Skeletal muscle tissue (tissue), 4 donors: ENCODE measurements around the gene CELA2B. TPM values are rescaled to one million over a fixed set of nuclear protein-coding genes. Genes with fewer than 3 reads are reported as not detected.
"Not testable (repeated sequence)": the region's sequence is repeated elsewhere in the genome, so short reads cannot be mapped to it uniquely, and the experiment has no call there.

Experiments
- H3K27ac ChIP-seq: one replicate; pipeline ENCODE4 v1.7.0; 2013; ENCODE audit warnings: mild to moderate bottlenecking, low read depth, low read length, inconsistent platforms
- H3K27me3 ChIP-seq, 3 donors: one replicate each; pipeline ENCODE4 v1.7.0; 2013; ENCODE audit warnings: low read length in 3 of 3; ENCODE audit not compliant: control insufficient read depth in 3 of 3, insufficient read depth in 3 of 3
- H3K36me3 ChIP-seq, 3 donors: one replicate each; pipeline ENCODE4 v1.7.0; 2013; ENCODE audit warnings: low read length in 3 of 3; ENCODE audit not compliant: control insufficient read depth in 3 of 3, insufficient read depth in 3 of 3
- H3K4me1 ChIP-seq, 3 donors: one replicate each; pipeline ENCODE4 v1.7.0; 2013; ENCODE audit warnings: low read length in 3 of 3, mild to moderate bottlenecking in 3 of 3; ENCODE audit not compliant: control insufficient read depth in 3 of 3, insufficient read depth in 3 of 3
- H3K4me3 ChIP-seq, 3 donors: one replicate each; pipeline ENCODE4 v1.7.0; 2013; ENCODE audit warnings: low read length in 3 of 3
- H3K9ac ChIP-seq, 3 donors: one replicate each; pipeline ENCODE4 v1.7.0; 2013; ENCODE audit warnings: low read length in 3 of 3, mild to moderate bottlenecking in 3 of 3, moderate library complexity in 2 of 3, low read depth in 1 of 3
- H3K9me3 ChIP-seq, 3 donors: one replicate each; pipeline ENCODE4 v1.7.0; 2013; ENCODE audit warnings: low read length in 3 of 3; ENCODE audit not compliant: control insufficient read depth in 3 of 3
- total RNA-seq: library from RNA; depleted of rRNA; stranded (reverse); fragments of >200 nt; gene quantifications from one replicate; pipeline ENCODE4 v1.2.3, GENCODE V29; 2014
- donor health status: Osteomylitis.

The CELA2B gene
- total RNA-seq, 1 donor from 2014 or later, result 1.6 TPM

DNA sequence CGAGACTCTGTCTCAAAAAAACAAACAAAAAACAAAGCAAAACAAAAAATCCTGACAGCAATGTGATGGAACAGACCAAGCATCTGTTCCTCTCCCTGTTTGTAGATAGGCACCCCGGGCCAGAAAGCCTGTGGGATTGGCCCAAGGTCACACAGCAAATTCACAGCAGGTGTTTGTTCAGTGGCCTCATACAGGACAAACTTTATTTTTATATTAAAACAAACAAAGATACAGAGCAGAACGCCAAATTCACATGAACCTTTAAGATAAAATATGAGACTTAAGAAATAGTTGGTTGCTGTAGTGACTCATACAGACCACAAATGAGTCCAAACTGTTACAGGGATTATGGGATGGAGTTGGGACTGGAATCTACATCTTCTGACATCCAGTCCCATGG is 21.6 kb upstream of the CELA2B start:
- H3K9me3 ChIP-seq, result peaks cover 0 to 2% (median 0%) of the 10 kb centered on the region in 3 donors
- H3K9ac ChIP-seq, result no peak overlapping the region
- no peaks in the 10 kb centered on the region for H3K36me3 ChIP-seq
- H3K27ac ChIP-seq, result no peak overlapping the region
- H3K4me1 ChIP-seq, result no peaks in the 10 kb centered on the region
- H3K4me3 ChIP-seq, result no peak overlapping the region
- H3K27me3 ChIP-seq, result no peaks in the 10 kb centered on the region

DNA sequence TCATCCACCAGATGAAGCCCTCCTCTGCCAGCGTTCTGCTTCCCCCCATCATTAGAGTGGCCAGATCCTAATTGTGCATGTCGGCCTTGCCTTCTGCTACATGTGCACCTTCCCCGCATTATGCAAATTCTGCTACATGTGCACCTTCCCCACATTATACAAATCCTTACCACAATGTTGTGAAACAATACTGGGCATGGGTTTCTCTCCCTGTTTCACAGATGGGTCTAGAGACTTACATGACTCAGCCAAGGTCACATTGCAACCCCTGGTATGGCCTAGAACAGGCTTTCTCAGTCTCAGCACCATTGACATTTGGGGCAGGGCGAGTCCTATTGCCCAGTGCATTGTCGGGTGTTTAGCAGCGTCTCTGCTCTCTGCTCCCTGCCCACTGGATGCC is 20.4 kb upstream of the CELA2B start:
- Histone ChIP-seq H3K27me3 (no peaks in the 10 kb centered on the region), H3K9me3 (peaks cover 0 to 2% (median 0%) of the 10 kb centered on the region in 3 donors)

DNA sequence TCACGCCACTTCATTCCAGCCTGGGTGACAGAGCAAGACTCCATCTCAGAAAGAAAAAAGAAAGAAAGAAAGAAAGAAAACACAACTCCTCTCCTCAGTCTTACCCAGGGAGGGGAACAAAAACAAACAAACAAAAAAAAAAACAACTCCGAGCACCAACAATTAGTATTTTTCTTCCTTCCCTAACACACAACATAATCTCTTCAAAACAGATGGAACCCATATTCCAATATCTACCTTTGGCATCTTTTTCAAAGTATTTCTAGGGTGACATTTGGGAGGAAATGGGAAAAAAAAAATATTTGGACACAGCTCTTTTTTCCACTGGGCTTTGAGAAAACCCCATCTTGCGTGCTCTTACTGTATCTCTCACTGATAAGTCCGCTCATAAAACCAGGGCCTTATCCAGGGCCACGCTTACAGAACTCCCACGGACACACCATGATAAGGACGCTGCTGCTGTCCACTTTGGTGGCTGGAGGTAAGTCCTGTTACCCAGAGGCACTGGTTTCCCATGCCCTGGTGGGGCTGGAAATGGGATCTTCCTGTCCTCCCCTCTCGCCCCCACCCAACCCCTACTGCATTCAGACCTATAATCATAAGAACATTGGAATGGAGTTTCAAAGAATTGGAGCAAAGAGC is 19.5 kb upstream of the CELA2B start, which contains the start of gene CELA2A:
TSS of gene CELA2A (plus strand) at position 420 of the 642 bp plus-strand sequence. CDS start at position 442, 22 bp downstream.
- Histone ChIP-seq H3K9ac (no peak within 1 kb of the TSS), H3K36me3 (no peaks in the 10 kb centered on the region), H3K4me1 (no peaks in the 10 kb centered on the region), H3K27ac (no peak within 1 kb of the TSS), H3K4me3 (no peak within 1 kb of the TSS), H3K27me3 (no peaks in the 10 kb centered on the region), H3K9me3 (no peaks in the 10 kb centered on the region)

More for the DNA sequence above, 20.4 kb upstream of the CELA2B start:
- no peak overlapping the region for H3K9ac ChIP-seq
- H3K4me1 ChIP-seq, result no peaks in the 10 kb centered on the region
- H3K36me3 ChIP-seq, result no peaks in the 10 kb centered on the region
- H3K27ac ChIP-seq, result no peak overlapping the region
- no peak overlapping the region for H3K4me3 ChIP-seq

DNA sequence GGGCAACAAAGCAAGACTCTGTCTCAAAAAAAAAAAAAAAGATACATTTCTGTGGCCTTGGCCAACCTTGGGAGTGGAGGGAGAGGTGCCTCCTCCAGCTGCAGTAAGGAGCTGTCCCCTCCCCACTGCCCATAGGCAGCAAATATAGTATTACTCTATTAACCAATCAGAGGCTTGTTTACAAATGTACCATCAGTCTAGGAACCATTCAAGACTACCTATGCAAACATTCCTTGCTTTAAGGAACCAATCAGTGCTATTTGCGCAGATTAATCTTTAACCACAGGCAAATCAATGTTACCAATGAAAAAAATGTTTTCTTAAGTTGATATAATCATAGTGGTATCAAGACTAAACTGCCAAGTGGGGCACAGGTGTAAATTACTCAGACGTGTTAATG is 18.3 kb upstream of the CELA2B start:
- no peaks in the 10 kb centered on the region for H3K27me3 ChIP-seq
- no peak overlapping the region for H3K4me3 ChIP-seq
- no peaks in the 10 kb centered on the region for H3K36me3 ChIP-seq
- no peaks in the 10 kb centered on the region for H3K4me1 ChIP-seq
- no peak overlapping the region for H3K9ac ChIP-seq
- H3K27ac ChIP-seq, result no peak overlapping the region
- H3K9me3 ChIP-seq, result no peaks in the 10 kb centered on the region

DNA sequence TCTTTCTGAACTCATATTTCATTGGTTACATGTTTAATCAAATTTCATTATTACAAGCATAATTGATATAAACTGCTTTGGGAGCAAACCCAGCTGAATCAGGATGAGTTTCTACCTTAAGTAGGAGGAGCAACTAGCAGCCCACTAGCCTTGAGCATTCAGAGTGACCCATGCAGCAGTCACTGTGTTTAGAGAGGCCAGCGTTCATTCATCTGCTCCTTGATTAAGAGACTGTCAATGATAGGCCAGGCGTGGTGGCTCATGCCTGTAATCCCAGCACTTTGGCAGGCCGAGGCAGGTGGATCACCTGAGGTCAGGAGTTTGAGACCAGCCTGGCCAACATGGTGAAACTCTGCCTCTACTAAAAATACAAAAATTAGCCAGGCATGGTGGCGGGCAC is 17.5 kb upstream of the CELA2B start:
- not testable (repeated sequence) for H3K4me3 ChIP-seq, H3K36me3 ChIP-seq, H3K27me3 ChIP-seq, H3K27ac ChIP-seq, H3K4me1 ChIP-seq, H3K9ac ChIP-seq, H3K9me3 ChIP-seq

GRCh38 chr1:15459771-15460707 is 15.9 kb upstream of the CELA2B start:
- Histone ChIP-seq H3K27me3 (no peaks in the 10 kb centered on the region), H3K4me1 (no peaks in the 10 kb centered on the region), H3K9me3 (no peaks in the 10 kb centered on the region), H3K9ac (no peak overlapping the region), H3K36me3 (no peaks in the 10 kb centered on the region), H3K27ac (no peak overlapping the region), H3K4me3 (no peak overlapping the region)

- H3K9ac ChIP-seq, result no peak overlapping the region
- no peak overlapping the region for H3K4me3 ChIP-seq
- no peaks in the 10 kb centered on the region for H3K36me3 ChIP-seq
- H3K9me3 ChIP-seq, result no peaks in the 10 kb centered on the region
- no peaks in the 10 kb centered on the region for H3K27me3 ChIP-seq
- no peak overlapping the region for H3K27ac ChIP-seq
- no peaks in the 10 kb centered on the region for H3K4me1 ChIP-seq
Measured at GRCh38 chr1:15460708-15461095, 15.2 kb upstream of the CELA2B start.

GRCh38 chr1:15463064-15463800 is 12.7 kb upstream of the CELA2B start:
- H3K4me3 ChIP-seq, H3K27me3 ChIP-seq, H3K9ac ChIP-seq, H3K9me3 ChIP-seq, H3K4me1 ChIP-seq, H3K27ac ChIP-seq, H3K36me3 ChIP-seq: not testable (repeated sequence)

DNA sequence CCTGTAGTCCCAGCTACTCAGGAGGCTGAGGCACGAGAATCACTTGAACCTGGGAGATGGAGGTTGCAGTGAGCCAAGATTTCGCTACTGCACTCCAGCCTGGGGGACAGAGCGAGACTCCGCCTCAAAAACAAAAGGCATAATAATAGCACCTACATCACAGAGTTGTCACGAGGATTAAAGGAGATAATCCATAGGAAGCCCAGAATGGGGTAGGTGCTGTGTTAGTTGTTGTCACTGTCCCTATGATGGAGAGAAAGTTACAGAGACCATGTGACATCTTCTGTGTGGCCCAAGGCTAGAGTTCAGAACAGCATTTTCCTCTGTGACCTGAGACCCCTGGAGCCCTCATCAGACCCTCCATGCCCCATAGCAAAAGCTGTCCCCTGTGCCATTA is 12.0 kb upstream of the CELA2B start:
- not testable (repeated sequence) for H3K9ac ChIP-seq, H3K27me3 ChIP-seq, H3K27ac ChIP-seq, H3K9me3 ChIP-seq, H3K4me3 ChIP-seq, H3K36me3 ChIP-seq, H3K4me1 ChIP-seq

DNA sequence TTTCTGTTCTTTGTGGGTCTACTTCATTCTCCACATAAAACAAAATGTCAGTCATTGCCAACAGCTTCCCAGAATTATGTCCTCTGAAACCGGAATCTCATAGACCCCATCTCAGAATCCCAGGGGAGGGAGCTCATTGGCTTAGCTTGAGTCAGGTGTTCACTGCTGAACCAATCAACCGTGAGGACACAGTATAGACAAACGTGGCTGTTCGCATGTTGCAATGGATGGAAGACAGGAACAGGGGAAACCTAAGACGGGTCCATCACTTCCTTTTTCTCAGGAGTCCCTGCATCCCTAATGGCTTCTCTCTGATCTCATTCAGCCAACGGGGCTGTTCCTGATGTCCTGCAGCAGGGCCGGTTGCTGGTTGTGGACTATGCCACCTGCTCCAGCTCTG is 10.2 kb upstream of the CELA2B start:
- Histone ChIP-seq H3K9me3 (no peaks in the 10 kb centered on the region), H3K36me3 (no peaks in the 10 kb centered on the region), H3K4me1 (no peaks in the 10 kb centered on the region), H3K27ac (no peak overlapping the region), H3K4me3 (no peak overlapping the region), H3K27me3 (no peaks in the 10 kb centered on the region), H3K9ac (no peak overlapping the region)
